Activated naive CD8-positive, alpha-beta T cell (primary cell): ENCODE data around the gene DLG2.

Experiments used
- H3K27ac Mint-ChIP-seq: one replicate; pipeline ENCODE4 v1.8.0; 2021; ENCODE audit warnings: mixed read lengths
- H3K27me3 Mint-ChIP-seq: one replicate; pipeline ENCODE4 v1.8.0; 2021; ENCODE audit warnings: mixed read lengths
- H3K36me3 Mint-ChIP-seq: one replicate; pipeline ENCODE4 v1.8.0; 2021; ENCODE audit warnings: mixed read lengths
- H3K4me1 Mint-ChIP-seq: one replicate; pipeline ENCODE4 v1.8.0; 2021; ENCODE audit warnings: low read depth, mixed read lengths
- H3K4me3 Mint-ChIP-seq: one replicate; pipeline ENCODE4 v1.8.0; 2021; ENCODE audit warnings: mild to moderate bottlenecking, mixed read lengths
- H3K9me3 Mint-ChIP-seq: one replicate; pipeline ENCODE4 v1.8.0; 2021; ENCODE audit warnings: low read depth, mixed read lengths

DLG2 gene

GRCh38 chr11:83723999-83724398, 1903.1 kb downstream of the DLG2 start:
- no peaks in the 10 kb centered on the region for H3K9me3 Mint-ChIP-seq

GRCh38 chr11:83722392-83723119, 1904.6 kb downstream of the DLG2 start:
- Mint-ChIP-seq H3K27me3 (no peaks in the 10 kb centered on the region), H3K4me1 (peaks cover 6% of the 10 kb centered on the region), H3K9me3 (no peaks in the 10 kb centered on the region), H3K36me3 (no peaks in the 10 kb centered on the region), H3K4me3 (no peak overlapping the region), H3K27ac (no peak overlapping the region)

More at GRCh38 chr11:83723999-83724398, 1903.1 kb downstream of the DLG2 start:
- Mint-ChIP-seq H3K27me3 (no peaks in the 10 kb centered on the region), H3K4me3 (peak overlapping the region; percentile 33), H3K4me1 (peaks cover 6% of the 10 kb centered on the region), H3K36me3 (no peaks in the 10 kb centered on the region), H3K27ac (no peak overlapping the region)

GRCh38 chr11:83721263-83721662, 1905.9 kb downstream of the DLG2 start:
- Mint-ChIP-seq H3K27me3 (peaks cover 2% of the 10 kb centered on the region), H3K9me3 (no peaks in the 10 kb centered on the region), H3K4me3 (no peak overlapping the region), H3K4me1 (peaks cover 6% of the 10 kb centered on the region), H3K27ac (no peak overlapping the region), H3K36me3 (no peaks in the 10 kb centered on the region)

- peaks cover 6% of the 10 kb centered on the region for H3K4me1 Mint-ChIP-seq
- H3K36me3 Mint-ChIP-seq, result no peaks in the 10 kb centered on the region
- no peak overlapping the region for H3K4me3 Mint-ChIP-seq
- peaks cover 2% of the 10 kb centered on the region for H3K27me3 Mint-ChIP-seq
- H3K27ac Mint-ChIP-seq, result no peak overlapping the region
- H3K9me3 Mint-ChIP-seq, result no peaks in the 10 kb centered on the region
Measured at GRCh38 chr11:83720675-83721074, 1906.5 kb downstream of the DLG2 start.

GRCh38 chr11:83717537-83717936, 1909.6 kb downstream of the DLG2 start:
- Mint-ChIP-seq H3K9me3 (no peaks in the 10 kb centered on the region), H3K36me3 (no peaks in the 10 kb centered on the region), H3K27me3 (peaks cover 2% of the 10 kb centered on the region), H3K27ac (no peak overlapping the region), H3K4me1 (no peaks in the 10 kb centered on the region), H3K4me3 (no peak overlapping the region)

- H3K27me3 Mint-ChIP-seq, result peaks cover 2% of the 10 kb centered on the region
- no peaks in the 10 kb centered on the region for H3K9me3 Mint-ChIP-seq
- H3K4me3 Mint-ChIP-seq, result no peak overlapping the region
- H3K4me1 Mint-ChIP-seq, result no peaks in the 10 kb centered on the region
- no peak overlapping the region for H3K27ac Mint-ChIP-seq
- no peaks in the 10 kb centered on the region for H3K36me3 Mint-ChIP-seq
Measured at GRCh38 chr11:83715927-83716535, 1911.1 kb downstream of the DLG2 start.

- Mint-ChIP-seq H3K36me3 (no peaks in the 10 kb centered on the region), H3K27me3 (peaks cover 2% of the 10 kb centered on the region), H3K27ac (no peak overlapping the region), H3K4me3 (no peak overlapping the region), H3K9me3 (no peaks in the 10 kb centered on the region), H3K4me1 (no peaks in the 10 kb centered on the region)
Measured at GRCh38 chr11:83713708-83714107, 1913.4 kb downstream of the DLG2 start.

- H3K4me1 Mint-ChIP-seq, result no peaks in the 10 kb centered on the region
- no peaks in the 10 kb centered on the region for H3K36me3 Mint-ChIP-seq
- H3K27me3 Mint-ChIP-seq, result no peaks in the 10 kb centered on the region
- no peaks in the 10 kb centered on the region for H3K9me3 Mint-ChIP-seq
- no peak overlapping the region for H3K27ac Mint-ChIP-seq
- H3K4me3 Mint-ChIP-seq, result no peak overlapping the region
Measured at GRCh38 chr11:83711106-83711527, 1916.0 kb downstream of the DLG2 start.

- Mint-ChIP-seq H3K9me3 (no peaks in the 10 kb centered on the region), H3K36me3 (no peaks in the 10 kb centered on the region), H3K27ac (no peak overlapping the region), H3K4me3 (no peak overlapping the region), H3K4me1 (no peaks in the 10 kb centered on the region), H3K27me3 (no peaks in the 10 kb centered on the region)
Measured at GRCh38 chr11:83709434-83709833, 1917.7 kb downstream of the DLG2 start.

GRCh38 chr11:83706566-83706965, 1920.6 kb downstream of the DLG2 start:
- Mint-ChIP-seq H3K36me3 (no peaks in the 10 kb centered on the region), H3K9me3 (no peaks in the 10 kb centered on the region), H3K27ac (no peak overlapping the region), H3K4me1 (no peaks in the 10 kb centered on the region), H3K27me3 (no peaks in the 10 kb centered on the region), H3K4me3 (no peak overlapping the region)

GRCh38 chr11:83702796-83703195, 1924.3 kb downstream of the DLG2 start:
- peaks cover 2% of the 10 kb centered on the region for H3K27me3 Mint-ChIP-seq

GRCh38 chr11:83697518-83697917, 1929.6 kb downstream of the DLG2 start:
- Mint-ChIP-seq H3K27ac (no peak overlapping the region), H3K4me1 (no peaks in the 10 kb centered on the region), H3K36me3 (no peaks in the 10 kb centered on the region), H3K27me3 (peaks cover 5% of the 10 kb centered on the region), H3K4me3 (no peak overlapping the region), H3K9me3 (no peaks in the 10 kb centered on the region)

More at GRCh38 chr11:83702796-83703195, 1924.3 kb downstream of the DLG2 start:
- H3K9me3 Mint-ChIP-seq, result no peaks in the 10 kb centered on the region
- H3K4me3 Mint-ChIP-seq, result no peak overlapping the region
- no peaks in the 10 kb centered on the region for H3K4me1 Mint-ChIP-seq
- no peaks in the 10 kb centered on the region for H3K36me3 Mint-ChIP-seq
- no peak overlapping the region for H3K27ac Mint-ChIP-seq

GRCh38 chr11:83695046-83695445, 1932.1 kb downstream of the DLG2 start:
- H3K36me3 Mint-ChIP-seq, result no peaks in the 10 kb centered on the region
- H3K4me1 Mint-ChIP-seq, result no peaks in the 10 kb centered on the region
- no peak overlapping the region for H3K27ac Mint-ChIP-seq
- no peak overlapping the region for H3K4me3 Mint-ChIP-seq
- H3K9me3 Mint-ChIP-seq, result no peaks in the 10 kb centered on the region
- peaks cover 5% of the 10 kb centered on the region for H3K27me3 Mint-ChIP-seq

- no peaks in the 10 kb centered on the region for H3K9me3 Mint-ChIP-seq
- H3K36me3 Mint-ChIP-seq, result no peaks in the 10 kb centered on the region
- H3K27me3 Mint-ChIP-seq, result peaks cover 2% of the 10 kb centered on the region
- no peak overlapping the region for H3K27ac Mint-ChIP-seq
- H3K4me3 Mint-ChIP-seq, result no peak overlapping the region
- H3K4me1 Mint-ChIP-seq, result no peaks in the 10 kb centered on the region
Measured at GRCh38 chr11:83694191-83694910, 1932.8 kb downstream of the DLG2 start.

- Mint-ChIP-seq H3K4me1 (no peaks in the 10 kb centered on the region), H3K36me3 (no peaks in the 10 kb centered on the region), H3K27ac (no peak overlapping the region), H3K4me3 (no peak overlapping the region), H3K27me3 (peaks cover 2% of the 10 kb centered on the region), H3K9me3 (no peaks in the 10 kb centered on the region)
Measured at GRCh38 chr11:83693306-83693992, 1933.7 kb downstream of the DLG2 start.
